Osteoblast (primary cell): ENCODE data around the gene TMEM140. TPM values are rescaled to one million over a fixed set of nuclear protein-coding genes. Genes with fewer than 3 reads are reported as not detected.

ENCODE experiments used
- DNase-seq: peaks from one replicate; pipeline ENCODE4 v3.0.0; 2011; ENCODE audit warnings: low spot score, mixed read lengths; ENCODE audit not compliant: insufficient read length; ENCODE audit errors: missing footprints
- H2AFZ ChIP-seq: 2 replicates; pipeline ENCODE4 v1.6.0; 2011; ENCODE audit warnings: mild to moderate bottlenecking, low read length
- H3K27ac ChIP-seq: 2 replicates; pipeline ENCODE4 v1.5.1; 2011; ENCODE audit warnings: mild to moderate bottlenecking, low read depth, low read length, moderate library complexity
- H3K27me3 ChIP-seq: 2 replicates; pipeline ENCODE4 v1.6.0; 2012; ENCODE audit warnings: mild to moderate bottlenecking, control low read depth, inconsistent platforms, low read length, moderate library complexity; ENCODE audit not compliant: insufficient read depth
- H3K36me3 ChIP-seq: 2 replicates; pipeline ENCODE4 v1.5.1; 2011; ENCODE audit warnings: mild to moderate bottlenecking, low read length, control low read depth, moderate library complexity; ENCODE audit not compliant: insufficient read depth
- H3K4me1 ChIP-seq: 2 replicates; pipeline ENCODE4 v1.5.1; 2011; ENCODE audit warnings: mild to moderate bottlenecking, low read length, control low read depth, moderate library complexity; ENCODE audit not compliant: insufficient read depth
- H3K4me2 ChIP-seq: 2 replicates; pipeline ENCODE4 v1.6.0; 2011; ENCODE audit warnings: mild to moderate bottlenecking, low read length; ENCODE audit not compliant: insufficient read depth
- H3K4me3 ChIP-seq: fragments of 200-600 bp; sonication (generic); 3 replicates; pipeline ENCODE4 v1.5.1; 2012; ENCODE audit warnings: mild to moderate bottlenecking, low read length, inconsistent platforms; ENCODE audit not compliant: insufficient read depth
- H3K79me2 ChIP-seq: 2 replicates; pipeline ENCODE4 v1.6.0; 2012; ENCODE audit warnings: mild to moderate bottlenecking, low read length, control low read depth, inconsistent platforms; ENCODE audit not compliant: insufficient read depth
- H3K9me3 ChIP-seq: 2 replicates; pipeline ENCODE4 v1.5.1; 2011; ENCODE audit warnings: low read depth, low read length, control low read depth
- H4K20me1 ChIP-seq: 2 replicates; pipeline ENCODE4 v1.6.0; 2012; ENCODE audit warnings: mild to moderate bottlenecking, low read length, control low read depth; ENCODE audit not compliant: insufficient read depth
- CTCF ChIP-seq: IDR thresholded peaks from 2 replicates; pipeline ENCODE4 v1.5.1; 2011; ENCODE audit warnings: mild to moderate bottlenecking, low read depth, low read length, moderate library complexity; ENCODE audit errors: extremely low read depth
- total RNA-seq: library from RNA; depleted of rRNA; stranded (reverse); fragments of >200 nt; gene quantifications from 2 replicates; pipeline ENCODE4 v1.2.3, GENCODE V29; 2012

TMEM140 gene
- total RNA-seq, 1 donor: 14.1 TPM

DNA sequence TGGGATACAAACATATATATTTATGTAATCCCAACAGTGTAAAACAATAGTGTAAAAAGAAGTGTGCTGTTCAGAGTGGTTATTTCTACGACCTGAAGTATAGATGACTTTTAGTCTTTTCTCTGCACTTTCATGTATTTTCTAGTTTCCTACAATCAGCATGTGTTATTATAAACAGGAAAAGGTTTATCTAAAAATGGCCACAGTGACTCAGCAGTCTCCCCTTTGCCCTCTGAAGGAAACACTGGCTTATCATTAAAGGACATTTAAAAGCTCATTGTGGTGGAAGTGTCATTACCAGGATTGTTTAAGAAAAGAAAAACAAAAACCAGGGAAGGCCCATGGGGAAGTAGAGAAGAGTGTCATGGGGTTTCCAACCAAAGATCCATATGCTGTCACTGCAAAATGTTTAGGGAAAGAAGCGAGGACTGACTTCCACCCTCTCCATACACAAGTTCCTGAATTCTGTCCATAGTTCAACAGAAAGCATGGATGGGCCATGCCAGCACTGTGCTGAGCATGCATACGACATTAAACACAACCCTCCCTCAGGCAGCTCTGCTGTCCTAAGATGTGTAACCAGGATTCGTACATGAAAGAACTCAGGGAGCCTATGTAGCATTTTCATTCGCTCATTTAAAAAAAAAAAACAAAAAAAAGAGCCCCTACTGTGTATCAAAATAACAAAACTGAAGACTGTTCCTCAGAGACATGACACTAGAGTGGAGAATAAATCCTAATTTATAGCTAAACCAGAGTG is 12.4 kb downstream of the TMEM140 start:
- no peak for DNase-seq
- no peaks in the 10 kb centered on the region for H3K9me3 ChIP-seq
- H3K27me3 ChIP-seq: no peaks in the 10 kb centered on the region
- H3K4me2 ChIP-seq: peak overlapping the region; percentile 13
- no peak overlapping the region for H3K4me3 ChIP-seq
- peaks cover 5% of the 10 kb centered on the region for H3K36me3 ChIP-seq
- H2AFZ ChIP-seq: no peak overlapping the region
- no peak for TF ChIP-seq CTCF
- peak overlapping the region; percentile 57 for H3K27ac ChIP-seq
- peaks cover 3% of the 10 kb centered on the region for H3K79me2 ChIP-seq
- H3K4me1 ChIP-seq: peaks cover 18% of the 10 kb centered on the region
- H4K20me1 ChIP-seq: no peaks in the 10 kb centered on the region

DNA sequence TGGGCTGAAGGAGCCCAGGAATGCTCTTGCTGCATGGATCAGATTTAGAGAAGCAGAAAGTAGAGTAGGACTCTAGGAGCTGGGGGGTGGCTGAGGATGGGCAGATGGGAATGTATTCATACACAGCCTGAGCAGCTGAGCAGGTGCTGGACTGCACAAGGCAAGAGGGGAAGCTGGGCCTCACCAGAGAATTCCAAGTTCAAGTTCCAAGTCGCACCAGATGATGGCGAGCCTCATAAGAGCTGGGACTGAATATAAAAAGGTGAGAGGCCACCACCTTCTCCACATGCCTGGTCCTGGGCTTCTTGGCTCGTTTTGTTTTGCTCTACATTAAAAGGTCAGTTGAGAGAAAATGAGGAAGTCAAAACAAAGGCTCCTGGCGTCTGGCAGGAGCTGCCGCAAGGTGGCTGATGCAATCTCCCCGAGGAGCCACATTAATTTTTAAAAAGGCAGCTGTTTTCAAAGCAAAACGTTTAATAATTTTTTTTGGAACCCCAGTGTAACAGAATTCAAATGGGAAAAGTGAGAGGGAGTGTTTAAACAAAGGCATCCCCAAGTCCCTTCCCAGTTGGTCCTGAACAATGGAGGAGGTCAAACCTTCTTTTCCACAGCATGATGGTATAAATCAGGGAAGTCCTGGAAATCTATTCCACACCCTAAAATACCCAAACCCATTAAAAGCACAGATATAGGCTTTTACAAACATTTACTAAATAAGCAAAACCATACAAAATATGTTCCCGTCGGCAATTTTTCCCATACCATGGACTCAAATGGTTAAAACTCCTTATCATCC is 13.2 kb downstream of the TMEM140 start:
- no peak overlapping the region for H3K4me3 ChIP-seq
- no peaks in the 10 kb centered on the region for H3K9me3 ChIP-seq
- DNase-seq: no peak
- peaks cover 18% of the 10 kb centered on the region for H3K4me1 ChIP-seq
- no peak for TF ChIP-seq CTCF
- H3K27me3 ChIP-seq: no peaks in the 10 kb centered on the region
- H2AFZ ChIP-seq: no peak overlapping the region
- H4K20me1 ChIP-seq: no peaks in the 10 kb centered on the region
- no peak overlapping the region for H3K27ac ChIP-seq
- no peak overlapping the region for H3K4me2 ChIP-seq
- peaks cover 13% of the 10 kb centered on the region for H3K36me3 ChIP-seq
- H3K79me2 ChIP-seq: peaks cover 3% of the 10 kb centered on the region

GRCh38 chr7:135161669-135162068 is 13.8 kb downstream of the TMEM140 start:
- Histone ChIP-seq H3K79me2 (peaks cover 3% of the 10 kb centered on the region), H3K4me1 (peaks cover 18% of the 10 kb centered on the region), H3K27ac (no peak overlapping the region), H3K27me3 (no peaks in the 10 kb centered on the region), H4K20me1 (no peaks in the 10 kb centered on the region), H3K4me2 (no peak overlapping the region), H2AFZ (no peak overlapping the region), H3K9me3 (no peaks in the 10 kb centered on the region), H3K4me3 (no peak overlapping the region), H3K36me3 (peaks cover 19% of the 10 kb centered on the region)
- no peak for TF ChIP-seq CTCF
- no peak for DNase-seq

GRCh38 chr7:135162382-135163001 is 14.6 kb downstream of the TMEM140 start:
- Histone ChIP-seq H2AFZ (no peak overlapping the region), H3K27ac (no peak overlapping the region), H3K4me3 (no peak overlapping the region), H3K4me2 (no peak overlapping the region), H3K9me3 (no peaks in the 10 kb centered on the region), H4K20me1 (peaks cover 5% of the 10 kb centered on the region), H3K27me3 (no peaks in the 10 kb centered on the region), H3K79me2 (peaks cover 10% of the 10 kb centered on the region), H3K36me3 (peaks cover 27% of the 10 kb centered on the region), H3K4me1 (peaks cover 18% of the 10 kb centered on the region)
- no peak for TF ChIP-seq CTCF
- no peak for DNase-seq
